ENCODE data around the gene RNPEPL1.
A peak's percentile ranks its signal among the peaks of the same experiment; 100 is the strongest.

Gene RNPEPL1

GRCh38 chr2:240586919-240587800, 18.9 kb downstream of the RNPEPL1 start (continued):
- TF ChIP-seq ZNF548 (tag by site-specific recombination; IDR thresholded peaks at IDR 0.05), result no peak
- TF ChIP-seq KLF1 (tag by site-specific recombination; IDR thresholded peaks at IDR 0.05), result 0 out of 2 replicates have a peak, but pooled peaks have one; percentile 30
- TF ChIP-seq ZNF792 (tag by site-specific recombination; IDR thresholded peaks at IDR 0.05), result no peak
- TF ChIP-seq KLF16 (tag by site-specific recombination; IDR thresholded peaks at IDR 0.05), result 0 out of 2 replicates have a peak, but pooled peaks have one; percentile 47
- TF ChIP-seq ZNF529 (tag by site-specific recombination; IDR thresholded peaks at IDR 0.05; ENCODE audit: insufficient replicate concordance), result no peak
- TF ChIP-seq PRDM2 (tag by site-specific recombination; IDR thresholded peaks at IDR 0.05; ENCODE audit: borderline replicate concordance), result no peak
- no peak for TF ChIP-seq ZNF155 (tag by site-specific recombination; IDR thresholded peaks at IDR 0.05)
- peak; percentile 76 for TF ChIP-seq SCRT1 (tag by site-specific recombination; IDR thresholded peaks at IDR 0.05; ENCODE audit: borderline replicate concordance)
- no peak for TF ChIP-seq ZNF211 (tag by site-specific recombination; IDR thresholded peaks at IDR 0.05; ENCODE audit: low read depth)
- TF ChIP-seq ZNF837 (tag by site-specific recombination; IDR thresholded peaks at IDR 0.05), result no peak
- TF ChIP-seq PRDM6 (tag by site-specific recombination; IDR thresholded peaks at IDR 0.05), result no peak
- TF ChIP-seq ZSCAN23 (tag by site-specific recombination; IDR thresholded peaks at IDR 0.05), result no peak
- no peak for TF ChIP-seq ZNF324 (tag by site-specific recombination; IDR thresholded peaks at IDR 0.05)
- peak; percentile 44; the same call in 1 of the 2 replicates for TF ChIP-seq ZBTB20 (tag by site-specific recombination; IDR thresholded peaks at IDR 0.05)
- peak; percentile 95 for TF ChIP-seq SCRT2 (tag by site-specific recombination; IDR thresholded peaks at IDR 0.05)
- peak; percentile 38 for TF ChIP-seq ZBTB26 (tag by site-specific recombination; optimal IDR thresholded peaks at IDR 0.05)
- 0 out of 2 replicates have a peak, but pooled peaks have one; percentile 29 for TF ChIP-seq ZNF639 (tag by site-specific recombination; IDR thresholded peaks at IDR 0.05)
- peak; percentile 47; the same call in 1 of the 2 replicates for TF ChIP-seq ZSCAN30 (tag by site-specific recombination; IDR thresholded peaks at IDR 0.05)
- TF ChIP-seq, protein P1, sequence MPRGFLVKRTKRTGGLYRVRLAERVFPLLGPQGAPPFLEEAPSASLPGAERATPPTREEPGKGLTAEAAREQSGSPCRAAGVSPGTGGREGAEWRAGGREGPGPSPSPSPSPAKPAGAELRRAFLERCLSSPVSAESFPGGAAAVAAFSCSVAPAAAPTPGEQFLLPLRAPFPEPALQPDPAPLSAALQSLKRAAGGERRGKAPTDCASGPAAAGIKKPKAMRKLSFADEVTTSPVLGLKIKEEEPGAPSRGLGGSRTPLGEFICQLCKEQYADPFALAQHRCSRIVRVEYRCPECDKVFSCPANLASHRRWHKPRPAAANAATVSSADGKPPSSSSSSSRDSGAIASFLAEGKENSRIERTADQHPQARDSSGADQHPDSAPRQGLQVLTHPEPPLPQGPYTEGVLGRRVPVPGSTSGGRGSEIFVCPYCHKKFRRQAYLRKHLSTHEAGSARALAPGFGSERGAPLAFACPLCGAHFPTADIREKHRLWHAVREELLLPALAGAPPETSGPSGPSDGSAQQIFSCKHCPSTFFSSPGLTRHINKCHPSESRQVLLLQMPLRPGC (tag by site-specific recombination; IDR thresholded peaks at IDR 0.05), result no peak
- TF ChIP-seq, protein P2, sequence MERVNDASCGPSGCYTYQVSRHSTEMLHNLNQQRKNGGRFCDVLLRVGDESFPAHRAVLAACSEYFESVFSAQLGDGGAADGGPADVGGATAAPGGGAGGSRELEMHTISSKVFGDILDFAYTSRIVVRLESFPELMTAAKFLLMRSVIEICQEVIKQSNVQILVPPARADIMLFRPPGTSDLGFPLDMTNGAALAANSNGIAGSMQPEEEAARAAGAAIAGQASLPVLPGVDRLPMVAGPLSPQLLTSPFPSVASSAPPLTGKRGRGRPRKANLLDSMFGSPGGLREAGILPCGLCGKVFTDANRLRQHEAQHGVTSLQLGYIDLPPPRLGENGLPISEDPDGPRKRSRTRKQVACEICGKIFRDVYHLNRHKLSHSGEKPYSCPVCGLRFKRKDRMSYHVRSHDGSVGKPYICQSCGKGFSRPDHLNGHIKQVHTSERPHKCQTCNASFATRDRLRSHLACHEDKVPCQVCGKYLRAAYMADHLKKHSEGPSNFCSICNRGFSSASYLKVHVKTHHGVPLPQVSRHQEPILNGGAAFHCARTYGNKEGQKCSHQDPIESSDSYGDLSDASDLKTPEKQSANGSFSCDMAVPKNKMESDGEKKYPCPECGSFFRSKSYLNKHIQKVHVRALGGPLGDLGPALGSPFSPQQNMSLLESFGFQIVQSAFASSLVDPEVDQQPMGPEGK (tag by site-specific recombination; IDR thresholded peaks at IDR 0.05), result 0 out of 2 replicates have a peak, but pooled peaks have one; percentile 22
- TF ChIP-seq, protein P3, sequence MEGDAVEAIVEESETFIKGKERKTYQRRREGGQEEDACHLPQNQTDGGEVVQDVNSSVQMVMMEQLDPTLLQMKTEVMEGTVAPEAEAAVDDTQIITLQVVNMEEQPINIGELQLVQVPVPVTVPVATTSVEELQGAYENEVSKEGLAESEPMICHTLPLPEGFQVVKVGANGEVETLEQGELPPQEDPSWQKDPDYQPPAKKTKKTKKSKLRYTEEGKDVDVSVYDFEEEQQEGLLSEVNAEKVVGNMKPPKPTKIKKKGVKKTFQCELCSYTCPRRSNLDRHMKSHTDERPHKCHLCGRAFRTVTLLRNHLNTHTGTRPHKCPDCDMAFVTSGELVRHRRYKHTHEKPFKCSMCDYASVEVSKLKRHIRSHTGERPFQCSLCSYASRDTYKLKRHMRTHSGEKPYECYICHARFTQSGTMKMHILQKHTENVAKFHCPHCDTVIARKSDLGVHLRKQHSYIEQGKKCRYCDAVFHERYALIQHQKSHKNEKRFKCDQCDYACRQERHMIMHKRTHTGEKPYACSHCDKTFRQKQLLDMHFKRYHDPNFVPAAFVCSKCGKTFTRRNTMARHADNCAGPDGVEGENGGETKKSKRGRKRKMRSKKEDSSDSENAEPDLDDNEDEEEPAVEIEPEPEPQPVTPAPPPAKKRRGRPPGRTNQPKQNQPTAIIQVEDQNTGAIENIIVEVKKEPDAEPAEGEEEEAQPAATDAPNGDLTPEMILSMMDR (tag by site-specific recombination; IDR thresholded peaks at IDR 0.05), result peak; percentile 38; the same call in 1 of the 2 replicates
